ENCODE data around the gene SEPTIN10.

DNA sequence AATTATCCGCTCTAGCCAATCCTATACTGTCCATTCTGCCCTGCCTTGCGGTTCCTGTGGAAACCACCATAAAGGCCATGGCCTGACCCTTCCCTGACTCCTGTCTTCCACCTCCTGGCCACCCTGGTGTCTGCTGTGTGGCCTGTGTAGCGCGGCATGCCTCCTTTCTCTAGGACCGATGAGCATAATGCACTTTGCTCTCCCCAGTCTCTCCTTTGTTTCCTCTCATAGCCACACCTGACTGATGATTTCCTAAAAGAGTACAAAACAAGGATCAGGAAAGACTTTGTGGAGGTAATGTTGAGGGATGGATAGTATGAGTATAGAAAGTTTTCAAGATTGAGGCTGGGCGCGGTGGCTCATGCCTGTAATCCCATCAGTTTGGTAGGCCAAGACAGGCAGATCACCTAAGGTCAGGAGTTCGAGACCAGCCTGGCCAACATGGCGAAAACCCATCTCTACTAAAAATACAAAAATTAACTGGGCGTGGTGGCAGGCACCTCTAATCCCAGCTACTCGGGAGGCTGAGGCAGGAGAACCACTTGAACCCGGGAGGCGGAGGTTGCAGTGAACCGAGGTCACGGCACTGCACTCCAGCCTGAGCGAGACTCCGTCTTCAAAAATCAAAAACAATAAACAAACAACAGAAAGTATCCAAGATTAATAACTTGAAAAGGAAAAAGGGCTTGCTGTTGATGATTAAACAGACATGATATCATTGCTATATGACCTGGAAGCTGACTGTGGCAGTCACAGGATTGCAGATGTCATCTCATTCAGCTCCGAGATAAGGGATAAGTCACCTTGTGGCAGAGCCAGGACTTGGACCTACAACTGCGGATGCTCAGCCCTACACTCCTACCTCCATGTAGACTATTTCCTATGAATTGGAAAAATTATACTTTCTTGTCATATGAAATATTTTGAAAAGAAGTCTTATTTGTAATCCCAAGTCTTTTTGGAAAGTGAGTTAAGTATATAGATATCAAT lies 17.0 kb upstream of the SEPTIN10 start:
- no peak for TF ChIP-seq GATA2 (IDR thresholded peaks at IDR 0.05; ENCODE audit: low read depth, low read length)
- TF ChIP-seq GATA3 (IDR thresholded peaks at IDR 0.05; ENCODE audit: low read depth, low read length), result no peak

Data from SH-SY5Y (cell line).